Mesenteric fat pad (tissue), 1 donor: ENCODE results near the gene ACAP1. TPM values are rescaled to one million over a fixed set of nuclear protein-coding genes. Genes with fewer than 3 reads are reported as not detected.

Source experiments
- DNase-seq: peaks from one replicate; pipeline ENCODE4 v3.0.0-alpha.2; 2020; ENCODE audit warnings: low spot score
- long read RNA-seq: library from polyadenylated mRNA; unstranded; transcript quantifications from one replicate; pipeline ENCODE4 v2.0.0, GENCODE V29; 2020
- total RNA-seq: library from RNA; stranded (reverse); fragmentation: NEBNext Ultra II Directional; extraction: Animal tissue kit (Norgen Biotek cat#: 25700); gene quantifications from one replicate; pipeline ENCODE4 v1.2.1, GENCODE V29; 2021
- donor health status: DM: yes; HTN: yes; CAD: no.

Gene ACAP1
- total RNA-seq = 18.8 TPM
- long read RNA-seq, transcript ACAP1-201 (22 exons, 2,512 nt) = major isoform, 5 of 15 reads
- long read RNA-seq, partial matches to known transcripts = 2 of 15 reads
- long read RNA-seq, other reads (novel, unspliced or antisense) = 8 of 15 reads

- DNase-seq = no peak
These were observed at the start of gene ACAP1 for GRCh38 chr17:7336240-7337175. Gene ACAP1 (plus strand): TSS chr17:7336529. CDS start chr17:7336735, 206 bp downstream.

GRCh38 chr17:7289256-7290032, 46.9 kb upstream of the ACAP1 start:
- no peak for DNase-seq

- no peak for DNase-seq
These were observed 46.2 kb upstream of the ACAP1 start for GRCh38 chr17:7290166-7290565.

GRCh38 chr17:7290685-7291084, 45.6 kb upstream of the ACAP1 start:
- no peak for DNase-seq

- DNase-seq = no peak
These were observed 44.1 kb upstream of the ACAP1 start for GRCh38 chr17:7292194-7292593.

- no peak for DNase-seq
These were observed 43.6 kb upstream of the ACAP1 start for GRCh38 chr17:7292729-7293128.

GRCh38 chr17:7293159-7293558, 43.2 kb upstream of the ACAP1 start:
- no peak for DNase-seq

- no peak for DNase-seq
These were observed 42.3 kb upstream of the ACAP1 start for GRCh38 chr17:7293816-7294613.

- no peak for DNase-seq
These were observed 41.6 kb upstream of the ACAP1 start, which contains the start of gene YBX2 for GRCh38 chr17:7294614-7295153. Gene YBX2 (minus strand): TSS chr17:7294639. CDS start chr17:7294500, 139 bp downstream.

- DNase-seq = no peak
These were observed 40.8 kb upstream of the ACAP1 start for GRCh38 chr17:7295230-7296180.

GRCh38 chr17:7296189-7296861, 40.0 kb upstream of the ACAP1 start:
- peak; percentile 94 for DNase-seq

GRCh38 chr17:7304179-7304578, 32.1 kb upstream of the ACAP1 start:
- no peak for DNase-seq

- peak; percentile 100 for DNase-seq
These were observed 29.2 kb upstream of the ACAP1 start, which contains the start of gene EIF5A for GRCh38 chr17:7306911-7307685. Gene EIF5A (plus strand): TSS chr17:7307628. CDS start chr17:7309636, 2,008 bp downstream.

- peak; percentile 92 for DNase-seq
These were observed 28.4 kb upstream of the ACAP1 start for GRCh38 chr17:7307686-7308624.

GRCh38 chr17:7308625-7309433, 27.5 kb upstream of the ACAP1 start:
- DNase-seq = no peak

GRCh38 chr17:7309628-7310027, 26.7 kb upstream of the ACAP1 start:
- no peak for DNase-seq
